Measurements from ENCODE around the gene PNMA8C.

- TF ChIP-seq CTCF (IDR thresholded peaks at IDR 0.05) (no peak), POLR2A (IDR thresholded peaks at IDR 0.05) (no peak)
Observed at GRCh38 chr19:46453661-46454060, 24.9 kb upstream of the PNMA8C start.
